Measurements from ENCODE around the gene PRRT1B. TPM values are rescaled to one million over a fixed set of nuclear protein-coding genes. Genes with fewer than 3 reads are reported as not detected.

The PRRT1B gene
- total and polyA plus RNA-seq, 7 experiments from 2014 or later = not detected

- Histone ChIP-seq H3K36me3 (ENCODE audit: control insufficient read depth in 2 of 3, insufficient read depth in 3 of 3, low read length in 3 of 3) (peaks cover 8 to 47% (median 8%) of the 10 kb centered on the region in 3 experiments), H3K27ac (ENCODE audit: low read depth, low read length) (peak overlapping the region; percentile 64), H3K4me3 (ENCODE audit: low read length) (peak overlapping the region; percentile 22), H3K27me3 (ENCODE audit: control insufficient read depth in 2 of 2, insufficient read depth in 2 of 2, low read length in 2 of 2) (no peaks in the 10 kb centered on the region), H3K4me1 (ENCODE audit: control insufficient read depth in 2 of 2, insufficient read depth in 2 of 2, low read length in 2 of 2) (peaks cover 28 to 31% of the 10 kb centered on the region in 2 donors), H3K9me3 (ENCODE audit: control insufficient read depth in 2 of 3, low read length in 3 of 3) (no peaks in the 10 kb centered on the region)
- Mint-ChIP-seq H3K4me3 (peak overlapping the region; percentile 70 to 92 (median 77)), H3K36me3 (peaks cover 4 to 35% (median 18%) of the 10 kb centered on the region in 5 donors), H3K27ac (peak overlapping the region; percentile 89 to 95 (median 92)), H3K9me3 (peaks cover 0 to 3% (median 0%) of the 10 kb centered on the region in 11 donors), H3K4me1 (peaks cover 16 to 60% (median 38%) of the 10 kb centered on the region in 7 donors), H3K27me3 (no peaks in the 10 kb centered on the region)
- ChIA-PET POLR2A (interaction anchor here (0.8 to 1.5 kb wide), 4 partner anchors 86 to 333 kb away, joined by 3 to 4 read pairs (median 3); no protein-coding TSS in a partner anchor), CTCF (interaction anchor here (0.6 to 2.2 kb wide), 9 partner anchors 9 to 327 kb away, joined by 3 to 13 read pairs (median 4); no protein-coding TSS in a partner anchor)
- ATAC-seq (peak; percentile 88), DNase-seq (peak; percentile 27 to 63 (median 51))
- intact Hi-C loops (cut with micrococcal nuclease) = loop anchor here in 1 of 2 donors (5.0 kb wide), 1 partner anchor 53 kb away; the partner anchor contains the start of gene UCK1
Measured at GRCh38 chr9:131585375-131585774, 40.1 kb downstream of the PRRT1B start.

DNA sequence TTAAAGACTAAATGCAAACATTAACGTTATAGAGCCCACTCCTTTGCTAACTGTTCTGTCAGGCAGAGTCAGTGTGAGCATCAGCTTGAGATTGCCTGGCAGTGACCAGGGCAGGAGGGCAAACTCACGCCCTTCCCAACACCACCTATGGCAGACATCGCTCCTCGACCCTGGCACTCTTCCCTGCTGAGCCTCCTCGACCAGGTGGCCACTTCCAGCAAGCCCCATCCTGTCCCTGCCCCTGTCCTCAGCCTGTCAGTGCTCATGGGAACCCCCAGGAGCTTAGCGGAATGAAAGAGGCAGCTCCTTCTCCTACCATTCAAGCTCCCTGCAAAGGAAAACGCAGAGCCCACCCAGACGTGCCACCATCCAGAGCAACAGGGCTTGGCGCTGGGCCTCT, 42.0 kb downstream of the PRRT1B start:
- CTCF ChIA-PET = interaction anchor here (1.0 to 2.2 kb wide), 3 partner anchors 11 to 157 kb away, joined by 3 to 11 read pairs (median 4); no protein-coding TSS in a partner anchor
- peak overlapping the region in 6 of 10 donors; percentile 13 to 92 (median 49) for H3K4me3 Mint-ChIP-seq
- peak overlapping the region; percentile 11 to 92 (median 83) for H3K27ac Mint-ChIP-seq
- H3K36me3 Mint-ChIP-seq = peaks cover 0 to 27% (median 11%) of the 10 kb centered on the region in 5 donors
- peaks cover 23 to 64% (median 53%) of the 10 kb centered on the region in 7 donors for H3K4me1 Mint-ChIP-seq
- Histone ChIP-seq H3K4me3 (ENCODE audit: low read length) (no peak overlapping the region), H3K27ac (ENCODE audit: low read depth, low read length) (no peak overlapping the region), H3K36me3 (ENCODE audit: control insufficient read depth in 2 of 3, insufficient read depth in 3 of 3, low read length in 3 of 3) (peaks cover 0 to 36% (median 8%) of the 10 kb centered on the region in 3 experiments), H3K4me1 (ENCODE audit: control insufficient read depth in 2 of 2, insufficient read depth in 2 of 2, low read length in 2 of 2) (peaks cover 40 to 42% of the 10 kb centered on the region in 2 donors), H3K27me3 (ENCODE audit: control insufficient read depth in 2 of 2, insufficient read depth in 2 of 2, low read length in 2 of 2) (no peaks in the 10 kb centered on the region), H3K9me3 (ENCODE audit: control insufficient read depth in 2 of 3, low read length in 3 of 3) (no peaks in the 10 kb centered on the region)
- POLR2A ChIA-PET = interaction anchor here (1.2 to 1.4 kb wide), 2 partner anchors 27 to 90 kb away, joined by 3 read pairs; no protein-coding TSS in a partner anchor
- H3K27me3 Mint-ChIP-seq = no peaks in the 10 kb centered on the region
- no peak for ATAC-seq
- DNase-seq = no peak
- H3K9me3 Mint-ChIP-seq = peaks cover 0 to 3% (median 0%) of the 10 kb centered on the region in 11 donors
- intact Hi-C loops (cut with micrococcal nuclease) = loop anchor here in 1 of 2 donors (5.0 kb wide), 1 partner anchor 55 kb away; the partner anchor contains the start of gene UCK1

DNA sequence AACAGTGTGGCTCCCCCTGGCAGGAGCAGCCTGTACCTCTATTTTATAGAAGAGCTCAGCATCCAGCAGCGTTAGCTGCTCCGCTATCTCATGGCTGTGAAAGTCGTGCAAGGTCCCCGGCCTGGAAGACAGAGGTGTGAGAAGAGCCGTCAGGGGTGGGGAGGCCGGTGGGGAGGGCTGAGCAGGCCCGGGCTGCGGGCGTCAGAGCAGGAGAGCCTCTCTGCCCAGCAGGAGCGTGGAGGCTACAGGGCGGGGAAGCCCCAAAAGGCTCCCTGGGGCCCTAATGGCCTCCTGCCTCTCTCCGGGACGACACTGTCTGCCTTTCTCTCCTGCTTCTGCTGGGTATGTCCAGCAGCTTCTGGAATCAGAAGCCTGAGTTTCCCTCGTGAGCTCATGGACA, 42.6 kb downstream of the PRRT1B start:
- Histone ChIP-seq H3K9me3 (ENCODE audit: control insufficient read depth in 2 of 3, low read length in 3 of 3) (no peaks in the 10 kb centered on the region), H3K27ac (ENCODE audit: low read depth, low read length) (no peak overlapping the region), H3K4me1 (ENCODE audit: control insufficient read depth in 2 of 2, insufficient read depth in 2 of 2, low read length in 2 of 2) (peaks cover 40 to 42% of the 10 kb centered on the region in 2 donors), H3K36me3 (ENCODE audit: control insufficient read depth in 2 of 3, insufficient read depth in 3 of 3, low read length in 3 of 3) (peaks cover 0 to 30% (median 8%) of the 10 kb centered on the region in 3 experiments), H3K4me3 (ENCODE audit: low read length) (no peak overlapping the region), H3K27me3 (ENCODE audit: control insufficient read depth in 2 of 2, insufficient read depth in 2 of 2, low read length in 2 of 2) (no peaks in the 10 kb centered on the region)
- H3K4me3 Mint-ChIP-seq = no peak overlapping the region
- CTCF ChIA-PET = interaction anchor here (0.9 to 2.2 kb wide), 4 partner anchors 11 to 648 kb away, joined by 3 to 11 read pairs (median 4); no protein-coding TSS in a partner anchor
- DNase-seq (no peak), ATAC-seq (no peak)
- H3K36me3 Mint-ChIP-seq = peaks cover 0 to 27% (median 11%) of the 10 kb centered on the region in 5 donors
- POLR2A ChIA-PET = interaction anchor here (1.2 to 1.4 kb wide), 2 partner anchors 28 to 90 kb away, joined by 3 read pairs; no protein-coding TSS in a partner anchor
- H3K4me1 Mint-ChIP-seq = peaks cover 23 to 64% (median 53%) of the 10 kb centered on the region in 7 donors
- H3K27me3 Mint-ChIP-seq = no peaks in the 10 kb centered on the region
- peak overlapping the region; percentile 11 to 92 (median 81) for H3K27ac Mint-ChIP-seq
- peaks cover 0 to 3% (median 0%) of the 10 kb centered on the region in 11 donors for H3K9me3 Mint-ChIP-seq
- intact Hi-C loops (cut with micrococcal nuclease) = loop anchor here in 1 of 2 donors (5.0 kb wide), 1 partner anchor 56 kb away; the partner anchor contains the start of gene UCK1

DNA sequence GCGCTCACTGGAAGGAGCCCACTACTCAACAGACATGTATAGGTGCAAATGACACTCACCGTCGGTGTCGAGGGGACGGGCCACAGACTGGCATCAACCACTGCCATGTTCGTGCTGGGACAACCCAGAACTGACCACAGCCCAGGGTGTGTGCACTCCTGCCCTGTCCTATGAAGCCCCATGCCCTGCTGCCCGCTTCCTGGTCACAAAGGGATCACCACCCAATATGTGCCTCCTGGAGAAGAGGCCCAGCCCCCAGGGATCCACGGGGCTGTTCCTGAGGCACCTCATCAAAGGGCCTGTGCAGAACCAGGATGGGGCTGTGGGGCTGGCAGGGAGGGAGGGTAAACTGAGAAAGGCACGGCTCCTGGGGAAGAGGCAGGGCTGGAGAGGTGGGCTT, 43.1 kb downstream of the PRRT1B start:
- no peak for ATAC-seq
- intact Hi-C loops (cut with micrococcal nuclease) = loop anchor here in 1 of 2 donors (5.0 kb wide), 1 partner anchor 56 kb away; the partner anchor contains the start of gene UCK1
- Mint-ChIP-seq H3K36me3 (peaks cover 0 to 27% (median 11%) of the 10 kb centered on the region in 5 donors), H3K4me1 (peaks cover 23 to 62% (median 53%) of the 10 kb centered on the region in 7 donors), H3K27me3 (no peaks in the 10 kb centered on the region), H3K27ac (peak overlapping the region in 2 of 9 donors; percentile 48 to 91), H3K9me3 (peaks cover 0 to 3% (median 0%) of the 10 kb centered on the region in 11 donors), H3K4me3 (no peak overlapping the region)
- ChIA-PET POLR2A (interaction anchor here (1.4 kb wide), 1 partner anchor 28 kb away, joined by 3 read pairs; no protein-coding TSS in a partner anchor), CTCF (interaction anchor here (0.9 to 2.2 kb wide), 4 partner anchors 88 to 648 kb away, joined by 3 to 11 read pairs (median 6); no protein-coding TSS in a partner anchor)
- Histone ChIP-seq H3K4me1 (ENCODE audit: control insufficient read depth in 2 of 2, insufficient read depth in 2 of 2, low read length in 2 of 2) (peaks cover 39 to 40% of the 10 kb centered on the region in 2 donors), H3K27me3 (ENCODE audit: control insufficient read depth in 2 of 2, insufficient read depth in 2 of 2, low read length in 2 of 2) (no peaks in the 10 kb centered on the region), H3K27ac (ENCODE audit: low read depth, low read length) (no peak overlapping the region), H3K9me3 (ENCODE audit: control insufficient read depth in 2 of 3, low read length in 3 of 3) (no peaks in the 10 kb centered on the region), H3K4me3 (ENCODE audit: low read length) (no peak overlapping the region), H3K36me3 (ENCODE audit: control insufficient read depth in 2 of 3, insufficient read depth in 3 of 3, low read length in 3 of 3) (peaks cover 0 to 29% (median 6%) of the 10 kb centered on the region in 3 experiments)
- no peak for DNase-seq

DNA sequence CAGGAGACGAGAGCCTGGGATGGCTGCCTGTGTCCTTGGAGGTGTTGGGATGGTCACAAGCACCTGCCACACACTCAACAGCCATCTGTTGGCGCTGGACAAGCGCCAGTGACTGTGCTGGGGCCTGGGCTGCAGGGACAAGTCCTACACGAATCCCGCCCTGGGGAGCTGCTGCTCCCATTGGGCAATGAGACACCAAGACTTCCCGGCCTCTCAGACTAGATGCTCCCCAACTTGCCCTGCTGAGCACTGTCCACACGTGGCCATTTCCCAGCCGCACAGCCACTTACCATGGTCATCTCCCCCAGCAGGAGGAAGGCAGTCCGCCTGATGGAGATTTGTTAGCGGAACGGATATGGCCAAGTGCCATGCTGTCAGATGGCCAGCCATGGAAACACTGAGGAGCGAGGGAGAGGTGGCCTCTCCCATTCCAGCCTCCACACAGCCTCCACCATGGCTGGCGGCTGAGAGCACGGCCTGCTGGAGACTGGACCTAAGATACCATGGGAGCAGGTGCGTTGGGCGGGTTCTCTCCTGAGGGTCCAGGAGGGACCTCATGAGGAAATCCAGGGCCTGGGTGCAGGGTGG, 43.9 kb downstream of the PRRT1B start:
- no peaks in the 10 kb centered on the region for H3K27me3 Mint-ChIP-seq
- Histone ChIP-seq H3K27ac (ENCODE audit: low read depth, low read length) (no peak overlapping the region), H3K4me3 (ENCODE audit: low read length) (no peak overlapping the region), H3K4me1 (ENCODE audit: control insufficient read depth in 2 of 2, insufficient read depth in 2 of 2, low read length in 2 of 2) (peaks cover 32 to 35% of the 10 kb centered on the region in 2 donors), H3K9me3 (ENCODE audit: control insufficient read depth in 2 of 3, low read length in 3 of 3) (no peaks in the 10 kb centered on the region), H3K27me3 (ENCODE audit: control insufficient read depth in 2 of 2, insufficient read depth in 2 of 2, low read length in 2 of 2) (no peaks in the 10 kb centered on the region), H3K36me3 (ENCODE audit: control insufficient read depth in 2 of 3, insufficient read depth in 3 of 3, low read length in 3 of 3) (peaks cover 0 to 28% (median 1%) of the 10 kb centered on the region in 3 experiments)
- H3K4me1 Mint-ChIP-seq = peaks cover 23 to 56% (median 52%) of the 10 kb centered on the region in 7 donors
- intact Hi-C loops (cut with micrococcal nuclease) = loop anchor here in 1 of 2 donors (5.0 kb wide), 1 partner anchor 57 kb away; the partner anchor contains the start of gene UCK1
- H3K9me3 Mint-ChIP-seq = peaks cover 0 to 3% (median 0%) of the 10 kb centered on the region in 11 donors
- H3K27ac Mint-ChIP-seq = peak overlapping the region in 4 of 9 donors; percentile 22 to 44 (median 40)
- H3K36me3 Mint-ChIP-seq = peaks cover 0 to 25% (median 8%) of the 10 kb centered on the region in 5 donors
- ATAC-seq (no peak), DNase-seq (no peak)
- ChIA-PET CTCF (interaction anchor here (1.0 to 1.2 kb wide), 2 partner anchors 88 to 143 kb away, joined by 3 to 7 read pairs; no protein-coding TSS in a partner anchor), POLR2A (no interaction called here)
- H3K4me3 Mint-ChIP-seq = no peak overlapping the region

DNA sequence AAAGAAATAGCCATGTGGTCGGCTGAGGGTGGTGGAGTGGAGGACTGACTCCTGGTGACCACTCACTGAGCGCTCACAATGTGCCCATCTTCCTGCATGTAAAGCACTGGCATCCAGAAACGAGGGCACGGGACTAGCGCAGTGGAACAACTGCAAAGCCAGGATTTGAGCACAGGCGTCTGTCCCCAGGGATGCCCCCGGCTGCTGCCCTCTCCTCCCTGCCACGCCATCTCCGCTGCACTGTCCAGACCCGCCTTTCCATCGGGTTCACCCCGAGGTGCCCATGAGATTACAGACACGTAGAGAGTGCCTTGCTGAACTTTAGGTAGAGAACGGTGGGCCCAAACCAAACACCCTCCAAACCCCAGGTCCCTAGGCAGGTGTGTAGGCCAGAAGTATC, 44.7 kb downstream of the PRRT1B start:
- Mint-ChIP-seq H3K27ac (peak overlapping the region in 5 of 9 donors; percentile 5 to 78 (median 50)), H3K9me3 (peaks cover 0 to 3% (median 0%) of the 10 kb centered on the region in 11 donors), H3K4me3 (peak overlapping the region in 1 of 10 donors; percentile 7), H3K27me3 (no peaks in the 10 kb centered on the region), H3K36me3 (peaks cover 0 to 25% (median 8%) of the 10 kb centered on the region in 5 donors), H3K4me1 (peaks cover 23 to 48% (median 44%) of the 10 kb centered on the region in 7 donors)
- intact Hi-C loops (cut with micrococcal nuclease) = loop anchor here (2.0 to 5.0 kb wide), 3 partner anchors 58 to 239 kb away; partner anchors contain the start of gene UCK1 (in 1 of the 2)
- Histone ChIP-seq H3K4me3 (ENCODE audit: low read length) (no peak overlapping the region), H3K27me3 (ENCODE audit: control insufficient read depth in 2 of 2, insufficient read depth in 2 of 2, low read length in 2 of 2) (no peaks in the 10 kb centered on the region), H3K9me3 (ENCODE audit: control insufficient read depth in 2 of 3, low read length in 3 of 3) (no peaks in the 10 kb centered on the region), H3K27ac (ENCODE audit: low read depth, low read length) (no peak overlapping the region), H3K4me1 (ENCODE audit: control insufficient read depth in 2 of 2, insufficient read depth in 2 of 2, low read length in 2 of 2) (peaks cover 24 to 27% of the 10 kb centered on the region in 2 donors), H3K36me3 (ENCODE audit: control insufficient read depth in 2 of 3, insufficient read depth in 3 of 3, low read length in 3 of 3) (peaks cover 0 to 31% (median 0%) of the 10 kb centered on the region in 3 experiments)
- DNase-seq = no peak
- ChIA-PET CTCF (interaction anchor here (0.6 to 3.6 kb wide), 6 partner anchors 11 to 245 kb away, joined by 3 to 40 read pairs (median 11); partner anchors contain the start of gene RAPGEF1), POLR2A (interaction anchor here (3.3 kb wide), 1 partner anchor 154 kb away, joined by 18 read pairs; no protein-coding TSS in a partner anchor)
- no peak for ATAC-seq
